ENCODE results near the gene TAS2R4.
"Not testable (repeated sequence)": the region's sequence is repeated elsewhere in the genome, so short reads cannot be mapped to it uniquely, and the experiment has no call there.

TAS2R4 gene

DNA sequence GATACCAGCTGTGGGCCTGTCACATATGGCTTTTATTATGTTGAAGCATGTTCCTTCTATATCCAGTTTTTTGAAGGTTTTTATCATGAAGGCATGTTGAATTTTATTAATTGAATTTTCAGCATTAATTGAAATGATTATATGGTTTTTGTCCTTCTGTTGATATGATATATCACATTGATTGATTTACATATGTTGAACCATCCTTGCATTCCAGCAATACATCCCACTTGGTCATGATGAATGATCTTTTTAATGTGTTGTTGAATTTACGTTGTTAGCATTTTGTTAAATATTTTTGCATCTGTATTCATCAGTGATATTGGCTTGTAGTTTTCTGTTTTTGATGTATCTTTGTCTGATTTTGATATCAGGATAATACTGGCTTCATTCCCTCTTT lies 43.6 kb downstream of the TAS2R4 start:
- TF ChIP-seq, protein P1, sequence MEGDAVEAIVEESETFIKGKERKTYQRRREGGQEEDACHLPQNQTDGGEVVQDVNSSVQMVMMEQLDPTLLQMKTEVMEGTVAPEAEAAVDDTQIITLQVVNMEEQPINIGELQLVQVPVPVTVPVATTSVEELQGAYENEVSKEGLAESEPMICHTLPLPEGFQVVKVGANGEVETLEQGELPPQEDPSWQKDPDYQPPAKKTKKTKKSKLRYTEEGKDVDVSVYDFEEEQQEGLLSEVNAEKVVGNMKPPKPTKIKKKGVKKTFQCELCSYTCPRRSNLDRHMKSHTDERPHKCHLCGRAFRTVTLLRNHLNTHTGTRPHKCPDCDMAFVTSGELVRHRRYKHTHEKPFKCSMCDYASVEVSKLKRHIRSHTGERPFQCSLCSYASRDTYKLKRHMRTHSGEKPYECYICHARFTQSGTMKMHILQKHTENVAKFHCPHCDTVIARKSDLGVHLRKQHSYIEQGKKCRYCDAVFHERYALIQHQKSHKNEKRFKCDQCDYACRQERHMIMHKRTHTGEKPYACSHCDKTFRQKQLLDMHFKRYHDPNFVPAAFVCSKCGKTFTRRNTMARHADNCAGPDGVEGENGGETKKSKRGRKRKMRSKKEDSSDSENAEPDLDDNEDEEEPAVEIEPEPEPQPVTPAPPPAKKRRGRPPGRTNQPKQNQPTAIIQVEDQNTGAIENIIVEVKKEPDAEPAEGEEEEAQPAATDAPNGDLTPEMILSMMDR (IDR thresholded peaks at IDR 0.05; ENCODE audit: borderline replicate concordance, control extremely low read depth, extremely low read depth, insufficient read depth, missing control alignments) = no peak
- DNase-seq (ENCODE audit: low spot score) = no peak

DNA sequence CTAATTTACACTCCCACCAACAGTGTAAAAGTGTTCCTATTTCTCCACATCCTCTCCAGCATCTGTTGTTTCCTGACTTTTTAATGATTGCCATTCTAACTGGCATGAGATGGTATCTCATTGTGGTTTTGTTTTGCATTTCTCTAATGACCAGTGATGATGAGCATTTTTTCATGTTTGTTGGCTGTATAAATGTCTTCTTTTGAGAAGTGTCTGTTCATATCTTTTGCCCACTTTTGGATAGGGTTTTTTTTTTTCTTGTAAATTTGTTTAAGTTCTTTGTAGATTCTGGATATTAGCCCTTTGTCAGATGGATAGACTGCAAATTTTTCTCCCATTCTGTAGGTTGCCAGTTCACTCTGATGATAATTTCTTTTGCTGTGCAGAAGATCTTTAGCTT lies 46.0 kb downstream of the TAS2R4 start:
- DNase-seq (ENCODE audit: low spot score); in situ Hi-C loops (cut with MboI; ENCODE audit: low sequenced_read_pairs, unreplicated experiment): not testable (repeated sequence)

More for the DNA sequence above, 43.6 kb downstream of the TAS2R4 start:
- in situ Hi-C loops (cut with MboI; ENCODE audit: low sequenced_read_pairs, unreplicated experiment) = no loop called here

All from GM13976 (cell line).